GM21447 (cell line): Measurements from ENCODE around the gene TERB1.

ENCODE experiments used
- ATAC-seq: cut with Tn5 transposase; IDR thresholded peaks from one replicate; pipeline ENCODE4 v1.9.1; 2021; ENCODE audit not compliant: unreplicated experiment

TERB1 gene

DNA sequence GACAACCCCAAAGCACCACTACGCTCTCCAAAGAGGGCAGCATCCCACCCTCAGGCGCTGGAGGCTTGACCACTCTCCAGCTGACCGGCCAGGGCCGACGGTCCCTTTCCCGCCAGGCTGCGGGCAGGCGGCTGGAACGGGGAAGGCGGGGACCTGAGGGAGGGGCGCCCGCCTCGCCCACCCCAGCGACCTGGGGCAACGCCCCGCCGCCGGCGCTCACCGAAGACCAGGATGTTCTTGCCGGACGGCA is 50.4 kb downstream of the TERB1 start:
- no peak for ATAC-seq

DNA sequence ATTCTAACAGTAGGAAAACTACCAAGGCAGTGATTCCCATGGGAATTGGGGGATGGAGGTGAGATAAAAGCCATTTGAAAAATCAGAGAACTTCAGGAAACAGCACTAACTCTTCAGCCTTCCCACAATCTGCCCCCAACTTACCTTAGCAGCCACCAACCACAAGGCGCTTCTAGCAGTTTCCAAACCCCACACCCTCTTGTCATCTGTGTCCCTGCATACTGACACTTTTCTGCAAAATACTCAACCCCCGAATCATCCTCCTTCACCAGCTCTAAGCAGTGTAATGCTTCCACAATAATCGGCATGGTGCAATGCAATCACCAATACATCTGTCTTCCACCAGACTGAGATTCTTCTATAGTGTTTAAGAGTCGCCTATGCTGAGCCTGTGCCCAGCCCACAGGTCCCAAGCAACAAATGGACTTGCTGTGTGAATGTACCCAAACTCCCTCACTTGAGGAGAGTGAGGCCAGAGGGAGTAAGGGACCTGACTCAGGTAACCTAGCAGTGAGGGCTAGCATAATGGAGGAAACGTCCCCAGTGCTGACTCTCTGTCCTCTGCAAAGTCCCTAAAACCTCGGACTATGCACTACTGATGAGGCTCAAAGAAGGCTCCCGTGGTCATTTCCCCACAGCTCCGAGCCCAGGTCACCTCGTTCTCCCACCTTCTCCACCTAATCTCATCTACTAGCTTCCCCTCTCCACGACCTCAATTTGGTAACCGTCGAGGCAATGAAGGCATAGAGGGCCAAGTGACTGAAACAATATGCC is 50.9 kb downstream of the TERB1 start:
- no peak for ATAC-seq

DNA sequence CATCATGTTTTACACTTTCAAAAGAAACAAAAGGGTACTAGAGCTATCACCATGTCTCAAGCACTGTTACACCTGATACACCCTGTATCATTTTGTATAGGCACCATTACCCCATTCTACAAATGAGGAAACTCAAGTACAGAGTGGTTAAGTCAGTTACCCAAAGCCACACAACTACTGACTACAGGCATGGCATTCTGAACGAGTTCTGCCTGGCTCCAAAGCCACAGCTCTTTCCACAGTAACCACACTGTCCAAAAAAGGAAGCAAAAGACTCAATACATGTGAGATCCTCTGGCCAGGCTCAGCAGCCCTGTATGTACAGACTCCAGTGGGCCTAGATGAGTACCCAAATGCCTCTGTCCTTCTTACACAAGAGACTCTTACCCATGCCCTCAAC is 54.7 kb downstream of the TERB1 start:
- peak; percentile 48 for ATAC-seq

- no peak for ATAC-seq
Measured at GRCh38 chr16:66746048-66746447, 55.3 kb downstream of the TERB1 start.

- no peak for ATAC-seq
Measured at GRCh38 chr16:66741950-66742808, 59.2 kb downstream of the TERB1 start.

GRCh38 chr16:66741169-66741900 is 60.0 kb downstream of the TERB1 start:
- no peak for ATAC-seq

GRCh38 chr16:66740533-66740932 is 60.9 kb downstream of the TERB1 start:
- ATAC-seq: no peak

DNA sequence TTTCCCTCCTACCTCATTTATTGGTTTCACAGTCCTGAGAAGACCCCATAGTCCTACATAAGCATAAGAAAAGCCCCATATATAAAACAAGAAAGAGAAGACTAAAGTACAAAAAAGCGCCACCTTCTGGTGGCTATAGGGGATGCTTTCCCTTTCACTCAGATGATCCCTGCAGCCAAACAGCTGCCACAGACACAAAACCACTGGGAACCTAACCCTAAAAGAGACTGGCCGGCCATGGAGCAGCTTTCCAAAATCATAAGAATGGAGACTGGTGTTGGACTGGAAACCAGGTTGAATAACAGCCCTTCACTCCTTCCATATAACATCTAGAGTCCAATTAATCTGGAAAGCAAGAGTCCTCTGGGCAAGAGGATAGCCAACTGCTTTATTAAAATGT is 61.4 kb downstream of the TERB1 start:
- ATAC-seq: no peak

- no peak for ATAC-seq
Measured at GRCh38 chr16:66735891-66736290, 65.5 kb downstream of the TERB1 start.

DNA sequence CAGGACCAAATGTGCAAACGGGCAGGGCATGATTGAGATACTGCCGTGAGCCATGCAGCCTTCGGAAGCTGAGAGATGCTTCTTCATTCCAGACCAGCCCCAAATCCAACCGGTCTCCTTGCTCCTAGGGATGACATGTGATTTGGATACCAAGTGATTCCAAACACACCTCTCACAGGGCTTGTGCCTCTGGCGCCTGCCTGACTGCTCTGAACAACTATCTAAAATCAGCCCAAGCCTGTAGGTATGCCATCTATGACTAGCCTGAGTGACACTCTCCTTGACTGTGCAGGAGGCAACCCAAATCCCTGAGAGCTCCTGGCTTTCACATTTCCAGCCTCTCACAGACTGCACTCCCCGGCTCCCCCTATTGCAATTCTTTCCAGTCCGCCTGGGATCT is 70.3 kb downstream of the TERB1 start:
- ATAC-seq: no peak

- no peak for ATAC-seq
Measured at GRCh38 chr16:66728804-66729203, 72.6 kb downstream of the TERB1 start.

DNA sequence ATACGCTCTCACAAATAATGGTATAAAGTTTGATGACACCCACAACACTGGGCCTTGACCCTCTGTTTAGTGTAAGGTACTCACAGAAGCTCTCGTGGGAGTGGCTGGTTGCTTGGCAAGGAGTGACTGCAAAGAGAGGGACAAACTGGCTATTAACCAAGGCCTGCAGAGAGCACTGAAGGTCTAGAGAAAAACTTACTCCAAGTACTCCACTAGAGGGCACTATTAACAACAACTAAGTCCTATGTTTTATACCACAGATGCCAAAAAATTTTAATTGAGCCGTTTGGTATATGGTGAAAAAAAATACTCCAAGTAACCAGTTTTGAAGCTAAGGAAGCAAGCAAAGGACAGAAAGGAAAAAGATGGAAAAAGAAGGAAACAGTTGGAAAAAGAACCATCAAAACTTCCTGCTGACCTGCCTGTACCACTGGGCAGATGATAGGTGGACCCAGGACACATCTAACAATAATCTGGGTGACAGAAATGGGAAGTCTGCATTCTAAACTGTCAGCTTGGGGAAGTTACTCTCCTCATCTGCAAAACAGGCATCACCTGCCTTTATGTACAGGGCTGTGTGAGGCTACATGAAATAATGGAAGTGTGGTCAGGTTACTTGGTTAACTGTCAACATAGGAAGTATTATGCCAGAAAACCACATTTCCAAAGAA is 73.1 kb downstream of the TERB1 start:
- ATAC-seq: no peak

- ATAC-seq: no peak
Measured at GRCh38 chr16:66720766-66721165, 80.6 kb downstream of the TERB1 start.

DNA sequence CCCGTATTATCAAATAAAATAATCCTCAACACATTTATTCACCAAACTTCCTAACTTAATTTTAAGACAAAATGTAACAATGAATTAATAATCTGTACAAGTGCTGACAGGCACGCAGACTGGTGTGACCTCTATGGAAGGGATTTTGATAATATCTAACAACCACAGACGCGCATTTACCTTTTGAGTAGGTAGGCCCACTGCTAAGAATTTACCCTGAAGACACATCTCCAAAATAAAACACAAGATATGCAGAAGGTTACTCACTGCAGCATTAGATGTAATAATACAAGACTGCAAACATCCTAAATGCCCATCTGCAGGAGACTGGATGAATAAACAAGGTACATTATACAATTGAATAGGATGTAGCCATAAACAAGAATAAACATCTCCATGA is 82.1 kb downstream of the TERB1 start:
- no peak for ATAC-seq

GRCh38 chr16:66717776-66718175 is 83.6 kb downstream of the TERB1 start:
- no peak for ATAC-seq

DNA sequence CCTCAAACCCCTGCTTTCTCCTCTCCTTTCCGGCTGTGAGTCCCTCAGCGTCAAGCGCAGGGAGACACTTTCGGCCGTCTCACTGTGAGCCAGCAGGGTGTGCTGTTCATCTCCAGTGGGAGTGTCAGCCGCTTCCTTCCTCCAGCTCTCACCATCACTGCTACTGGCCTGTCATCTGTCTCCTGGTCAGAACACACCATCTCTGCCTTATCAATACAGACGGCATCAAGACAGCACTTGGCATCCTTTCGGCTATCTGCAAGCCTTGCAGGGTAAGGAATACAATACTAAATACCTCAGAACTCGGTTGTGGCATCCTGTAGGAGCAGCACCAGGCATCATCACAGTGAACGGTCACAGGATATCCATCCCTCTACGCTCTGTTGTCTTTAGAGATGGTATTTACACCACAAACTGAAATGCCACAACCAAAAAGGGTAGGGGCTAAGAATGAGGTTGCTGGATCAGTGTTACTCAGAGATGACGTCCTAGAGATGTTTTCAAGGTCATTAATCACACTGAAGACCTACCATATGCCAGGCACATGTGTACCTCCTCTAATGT is 84.2 kb downstream of the TERB1 start:
- ATAC-seq: no peak

DNA sequence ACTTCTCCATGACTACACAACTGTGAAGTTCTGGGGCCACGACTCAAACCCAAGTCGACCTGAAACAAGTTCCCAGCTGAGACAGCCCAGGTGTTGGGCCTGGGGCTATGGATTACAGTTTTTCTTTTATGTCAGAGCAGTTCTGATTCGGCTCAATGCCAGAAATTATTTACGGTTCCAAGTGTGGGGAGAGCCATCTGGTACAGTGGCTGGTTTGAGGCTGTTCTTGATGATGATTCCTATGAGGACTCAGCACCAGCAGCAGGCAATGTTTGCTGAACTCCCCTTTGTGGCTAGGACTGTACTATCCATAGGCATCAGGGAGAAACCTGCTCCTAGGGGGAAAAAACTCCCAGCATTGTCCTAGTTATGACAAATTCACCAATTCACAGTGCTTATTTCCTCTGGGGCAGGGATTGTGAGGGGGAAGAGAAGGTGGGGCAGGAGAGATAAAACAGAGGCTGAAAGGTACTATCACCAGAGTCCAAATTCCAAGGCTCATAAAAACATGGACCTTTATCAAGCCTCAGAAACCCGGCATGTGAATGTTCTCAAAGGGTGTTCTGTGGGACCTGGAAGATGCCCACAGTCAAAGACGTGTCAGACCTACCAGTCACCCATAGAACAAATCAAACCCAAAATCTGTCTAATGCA is 86.6 kb downstream of the TERB1 start:
- ATAC-seq: no peak

GRCh38 chr16:66714062-66714461 is 87.3 kb downstream of the TERB1 start:
- no peak for ATAC-seq

- no peak for ATAC-seq
Measured at GRCh38 chr16:66713076-66713475, 88.3 kb downstream of the TERB1 start.

DNA sequence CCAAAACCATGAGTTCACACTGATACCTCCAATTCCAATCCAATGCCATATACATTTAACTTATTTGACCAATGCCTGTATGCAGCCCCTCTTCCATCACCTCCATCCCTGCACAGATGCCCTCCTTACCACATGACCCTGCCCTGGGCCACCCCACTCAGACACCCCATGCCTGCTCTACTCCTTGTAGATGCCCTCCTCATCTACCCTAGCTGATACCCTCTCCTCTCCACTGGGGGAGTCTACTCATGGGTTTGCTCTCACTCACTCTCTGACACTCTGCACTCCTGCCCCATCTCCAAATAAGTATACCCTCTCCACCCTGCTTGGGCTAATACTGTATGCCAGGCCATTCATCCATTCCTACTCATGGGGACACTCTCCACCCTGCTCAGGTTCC is 88.9 kb downstream of the TERB1 start:
- no peak for ATAC-seq

- no peak for ATAC-seq
Measured at GRCh38 chr16:66711581-66711980, 89.8 kb downstream of the TERB1 start.
